Dendritic cell treated with granulocyte-macrophage colony-stimulating factor and Interleukin-4, amounts not matched to agents 40 ng/mL and 50 ng/mL, for 4 days (primary cell): ENCODE results near the gene RAB28.

Experiments used
- H3K27ac Mint-ChIP-seq: one replicate; pipeline ENCODE4 v1.8.0; 2022; ENCODE audit warnings: mild to moderate bottlenecking, mixed read lengths
- H3K27me3 Mint-ChIP-seq: one replicate; pipeline ENCODE4 v1.8.0; 2022; ENCODE audit warnings: mild to moderate bottlenecking, mixed read lengths
- H3K36me3 Mint-ChIP-seq: one replicate; pipeline ENCODE4 v1.8.0; 2022; ENCODE audit warnings: low read depth, mixed read lengths
- H3K4me1 Mint-ChIP-seq: one replicate; pipeline ENCODE4 v1.8.0; 2022; ENCODE audit warnings: low read depth, mixed read lengths
- H3K4me3 Mint-ChIP-seq: one replicate; pipeline ENCODE4 v1.8.0; 2022; ENCODE audit warnings: mild to moderate bottlenecking, moderate library complexity, mixed read lengths
- H3K9me3 Mint-ChIP-seq: one replicate; pipeline ENCODE4 v1.8.0; 2022; ENCODE audit warnings: mixed read lengths
- intact Hi-C: fragments of 100-400 bp; cut with micrococcal nuclease; formaldehyde crosslinking; loops from one replicate; pipeline ENCODE4 v1.15.0; 2022

The RAB28 gene

DNA sequence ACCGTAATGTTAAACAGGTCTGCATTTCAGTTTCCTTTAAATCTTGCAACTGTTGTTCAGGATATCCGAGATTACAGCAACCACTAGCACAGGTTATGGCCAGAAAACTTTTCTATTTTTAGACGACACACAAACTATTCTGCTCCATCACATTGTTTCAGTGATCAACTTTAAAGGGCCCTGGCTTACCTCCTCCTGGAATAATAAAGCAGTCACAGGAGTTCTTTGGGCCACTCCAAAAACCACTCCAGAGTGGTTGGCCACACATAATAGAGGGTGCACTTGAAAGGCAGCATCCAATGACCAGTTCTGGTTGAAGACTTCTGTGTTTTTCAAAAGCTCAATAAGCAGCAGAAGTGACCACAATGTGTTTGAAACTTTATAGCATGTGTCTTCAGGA lies 118.9 kb downstream of the RAB28 start:
- Mint-ChIP-seq H3K4me3 (no peak overlapping the region), H3K27me3 (no peaks in the 10 kb centered on the region), H3K36me3 (peaks cover 31% of the 10 kb centered on the region), H3K27ac (no peak overlapping the region), H3K4me1 (no peaks in the 10 kb centered on the region), H3K9me3 (no peaks in the 10 kb centered on the region)
- intact Hi-C loops, result no loop called here

DNA sequence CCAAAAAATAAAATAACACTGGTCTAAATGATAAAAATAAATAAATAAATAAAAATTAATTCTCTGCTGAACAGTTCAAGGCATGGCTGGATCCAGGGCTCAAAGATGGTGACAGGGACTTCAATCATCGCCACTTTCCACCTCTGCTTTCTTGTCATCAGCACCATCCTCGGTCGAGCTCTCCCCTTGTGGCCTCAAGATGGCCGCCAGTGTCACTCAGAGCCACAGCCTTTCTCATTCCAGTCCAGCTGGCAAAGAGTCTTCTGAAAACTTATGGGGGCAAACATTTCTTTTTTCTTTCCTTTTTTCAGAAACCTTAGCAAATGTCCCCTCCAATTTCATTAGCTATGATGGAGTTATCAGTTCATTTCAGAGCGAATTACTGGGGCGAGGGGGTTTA lies 119.5 kb downstream of the RAB28 start:
- Mint-ChIP-seq H3K36me3 (peaks cover 31% of the 10 kb centered on the region), H3K4me1 (no peaks in the 10 kb centered on the region), H3K27me3 (no peaks in the 10 kb centered on the region), H3K27ac (no peak overlapping the region), H3K4me3 (no peak overlapping the region), H3K9me3 (no peaks in the 10 kb centered on the region)
- intact Hi-C loops, result no loop called here

DNA sequence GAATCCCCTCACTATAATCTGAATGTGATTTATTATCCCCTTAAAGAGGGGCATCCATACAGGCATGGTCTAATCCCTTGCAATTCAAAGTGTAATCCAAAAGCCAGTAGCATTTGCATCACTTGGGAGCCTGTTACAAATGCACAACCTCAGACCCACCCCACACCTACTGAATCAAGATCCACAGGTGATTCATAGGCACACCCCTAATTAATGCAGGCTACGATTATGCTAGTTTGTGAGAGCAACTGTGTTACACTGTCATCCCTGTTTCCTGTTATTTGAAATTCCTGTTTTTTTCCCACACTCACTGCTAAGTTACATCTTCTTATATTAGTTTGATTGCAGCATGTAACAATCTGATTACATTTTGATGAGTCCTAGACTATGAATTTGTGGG lies 120.0 kb downstream of the RAB28 start:
- H3K9me3 Mint-ChIP-seq, result peaks cover 3% of the 10 kb centered on the region
- no peak overlapping the region for H3K4me3 Mint-ChIP-seq
- no peaks in the 10 kb centered on the region for H3K4me1 Mint-ChIP-seq
- intact Hi-C loops, result no loop called here
- no peak overlapping the region for H3K27ac Mint-ChIP-seq
- H3K36me3 Mint-ChIP-seq, result peaks cover 31% of the 10 kb centered on the region
- H3K27me3 Mint-ChIP-seq, result no peaks in the 10 kb centered on the region

DNA sequence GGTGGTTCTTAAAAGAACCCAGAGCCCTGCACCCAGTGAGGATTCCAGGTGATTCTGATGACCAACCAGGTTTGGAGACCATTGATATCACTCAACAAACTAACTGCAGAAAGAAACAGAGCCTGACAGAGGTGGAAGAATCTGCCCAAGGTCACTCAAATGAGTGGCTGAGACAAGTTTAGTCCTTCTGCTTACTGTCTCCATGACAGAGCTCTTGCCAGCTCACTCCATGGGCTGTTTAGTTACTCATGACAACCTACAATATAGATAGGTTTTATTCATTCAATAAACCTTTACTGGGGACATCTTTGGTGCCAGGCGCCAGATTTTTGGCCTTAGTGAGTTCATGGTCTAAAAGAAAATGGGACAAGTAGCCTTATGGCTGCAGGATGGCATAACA lies 124.3 kb downstream of the RAB28 start:
- Mint-ChIP-seq H3K27ac (no peak overlapping the region), H3K36me3 (peaks cover 10% of the 10 kb centered on the region), H3K27me3 (no peaks in the 10 kb centered on the region), H3K9me3 (peaks cover 9% of the 10 kb centered on the region), H3K4me1 (no peaks in the 10 kb centered on the region), H3K4me3 (no peak overlapping the region)
- intact Hi-C loops, result no loop called here

DNA sequence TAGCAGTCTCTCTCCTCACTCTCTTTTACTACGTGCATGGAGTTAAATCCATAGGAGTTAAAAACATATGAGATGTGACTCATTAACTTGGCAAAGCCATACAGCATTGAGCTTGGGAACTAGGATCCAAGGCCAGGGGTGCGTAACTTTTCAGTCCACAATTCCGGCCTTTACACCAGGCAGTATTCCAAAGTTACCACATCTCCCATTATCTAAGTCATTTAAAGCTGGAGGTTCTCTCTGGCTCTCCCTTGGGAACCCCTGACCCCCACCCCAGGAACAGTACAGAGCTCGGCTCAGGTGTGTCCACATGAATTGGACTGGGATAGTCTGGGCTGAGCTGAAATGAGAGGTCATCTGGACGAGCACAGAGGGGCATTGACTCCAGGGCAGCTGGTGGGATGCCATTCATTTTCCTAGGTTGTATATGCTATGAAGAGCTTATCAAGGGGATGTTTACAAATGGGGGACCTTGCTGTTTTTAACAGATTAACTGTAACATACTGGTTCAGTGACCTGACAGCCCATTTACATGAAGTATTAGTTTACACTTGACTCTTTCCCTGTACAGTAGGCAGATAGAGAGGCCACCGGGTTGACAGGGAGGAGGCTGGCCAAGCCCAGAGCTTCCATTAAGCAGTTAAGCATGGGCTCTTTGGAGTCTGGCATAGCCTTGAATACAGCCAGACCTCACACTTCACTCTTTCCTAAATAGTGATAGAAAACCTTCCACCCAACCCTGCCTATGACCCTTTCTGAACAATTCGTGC lies 128.8 kb downstream of the RAB28 start:
- H3K27me3 Mint-ChIP-seq, result no peaks in the 10 kb centered on the region
- H3K4me1 Mint-ChIP-seq, result no peaks in the 10 kb centered on the region
- H3K9me3 Mint-ChIP-seq, result peaks cover 15% of the 10 kb centered on the region
- no peaks in the 10 kb centered on the region for H3K36me3 Mint-ChIP-seq
- no peak overlapping the region for H3K27ac Mint-ChIP-seq
- H3K4me3 Mint-ChIP-seq, result no peak overlapping the region
- intact Hi-C loops, result no loop called here

DNA sequence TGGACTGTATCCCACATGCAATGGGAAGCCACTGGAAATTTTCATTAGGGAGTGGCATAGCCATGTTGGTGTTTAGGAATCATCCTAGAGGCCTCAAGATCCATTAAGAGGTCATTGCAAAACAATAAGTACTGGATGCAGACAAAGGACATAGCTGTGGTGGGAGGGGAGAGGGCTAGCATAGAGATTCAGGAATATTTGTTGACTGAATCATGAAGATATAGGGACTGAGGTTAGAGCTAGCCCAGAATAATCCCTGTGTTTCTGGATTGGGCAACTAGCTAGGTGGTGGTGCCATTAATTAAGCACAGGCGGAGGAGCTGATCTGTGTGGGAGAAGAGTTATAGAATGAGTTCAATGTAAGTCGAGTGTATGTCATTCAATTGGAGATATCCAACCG lies 135.0 kb downstream of the RAB28 start:
- no peaks in the 10 kb centered on the region for H3K4me1 Mint-ChIP-seq
- H3K27me3 Mint-ChIP-seq, result no peaks in the 10 kb centered on the region
- peaks cover 28% of the 10 kb centered on the region for H3K9me3 Mint-ChIP-seq
- H3K36me3 Mint-ChIP-seq, result no peaks in the 10 kb centered on the region
- H3K4me3 Mint-ChIP-seq, result no peak overlapping the region
- no peak overlapping the region for H3K27ac Mint-ChIP-seq
- intact Hi-C loops, result no loop called here

DNA sequence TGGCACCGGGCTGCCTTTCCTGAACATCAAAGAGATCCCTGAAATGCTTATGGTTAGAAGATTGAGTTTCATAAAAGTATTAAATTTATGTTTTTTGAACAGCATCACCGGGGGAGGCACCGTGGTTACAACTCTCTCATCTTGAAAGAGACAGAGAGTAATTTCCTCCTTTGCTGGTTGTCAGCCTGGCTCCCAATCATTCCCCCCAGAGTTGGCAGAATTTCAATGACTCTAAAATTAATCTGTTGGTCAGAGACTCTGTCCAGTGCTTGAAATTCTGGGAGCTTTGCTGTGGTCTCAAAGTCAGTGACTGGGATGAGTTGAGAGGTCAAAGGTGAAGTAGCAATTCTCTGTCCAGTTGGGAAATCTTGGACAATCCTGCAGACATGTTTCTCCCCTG lies 135.9 kb downstream of the RAB28 start:
- no peaks in the 10 kb centered on the region for H3K4me1 Mint-ChIP-seq
- no peak overlapping the region for H3K4me3 Mint-ChIP-seq
- intact Hi-C loops, result no loop called here
- no peaks in the 10 kb centered on the region for H3K36me3 Mint-ChIP-seq
- peaks cover 28% of the 10 kb centered on the region for H3K9me3 Mint-ChIP-seq
- no peak overlapping the region for H3K27ac Mint-ChIP-seq
- no peaks in the 10 kb centered on the region for H3K27me3 Mint-ChIP-seq

DNA sequence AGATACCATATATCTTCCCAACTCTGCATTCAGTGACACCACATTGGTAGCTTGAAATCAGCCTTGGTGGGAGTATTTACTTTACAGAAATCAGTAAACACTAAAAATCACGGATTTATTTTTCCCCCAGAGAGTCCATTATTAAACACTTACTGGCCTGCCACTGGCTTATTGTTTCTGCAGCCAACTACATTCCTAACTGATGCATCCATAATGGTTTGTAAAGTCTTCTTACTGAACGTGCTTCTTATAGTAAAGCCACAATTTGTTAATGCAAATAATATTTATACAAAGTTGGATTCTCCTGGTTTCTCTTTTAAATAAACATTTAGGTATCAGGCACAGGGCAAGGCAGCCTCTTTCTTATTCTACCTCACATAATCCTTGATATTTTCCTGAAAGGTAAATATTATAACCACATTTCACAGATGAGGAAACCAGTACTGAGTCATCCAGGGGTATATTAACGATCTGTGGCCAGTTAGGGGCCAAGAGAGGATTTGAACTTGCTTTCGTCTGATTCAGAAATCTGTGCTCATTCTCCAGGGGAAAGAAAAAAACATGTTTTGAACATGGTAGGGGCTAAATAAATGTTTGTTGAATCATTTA lies 136.5 kb downstream of the RAB28 start:
- Mint-ChIP-seq H3K4me3 (no peak overlapping the region), H3K9me3 (peaks cover 28% of the 10 kb centered on the region), H3K4me1 (no peaks in the 10 kb centered on the region), H3K27me3 (no peaks in the 10 kb centered on the region), H3K36me3 (no peaks in the 10 kb centered on the region), H3K27ac (no peak overlapping the region)
- intact Hi-C loops, result no loop called here

DNA sequence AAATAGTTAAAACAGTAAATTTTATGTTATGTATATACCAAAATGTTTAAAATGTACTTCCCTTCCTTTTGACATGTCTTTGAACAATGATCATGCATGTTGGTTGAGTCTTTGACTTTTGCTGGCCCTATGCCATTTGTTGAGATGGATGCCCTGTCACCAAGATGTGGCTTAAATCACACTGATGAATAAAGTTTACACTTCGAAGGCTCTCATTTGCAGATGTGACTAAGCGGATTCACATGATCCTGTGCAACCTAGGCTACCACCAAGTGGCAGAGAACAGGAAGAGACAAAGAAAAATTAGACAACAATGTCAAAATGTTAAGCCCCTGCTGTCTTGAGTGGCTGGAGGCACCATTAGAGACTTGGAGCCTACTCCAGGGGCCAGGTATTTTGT lies 139.9 kb downstream of the RAB28 start:
- H3K4me1 Mint-ChIP-seq, result no peaks in the 10 kb centered on the region
- no peak overlapping the region for H3K27ac Mint-ChIP-seq
- intact Hi-C loops, result no loop called here
- no peaks in the 10 kb centered on the region for H3K36me3 Mint-ChIP-seq
- H3K9me3 Mint-ChIP-seq, result peaks cover 17% of the 10 kb centered on the region
- no peak overlapping the region for H3K4me3 Mint-ChIP-seq
- no peaks in the 10 kb centered on the region for H3K27me3 Mint-ChIP-seq

DNA sequence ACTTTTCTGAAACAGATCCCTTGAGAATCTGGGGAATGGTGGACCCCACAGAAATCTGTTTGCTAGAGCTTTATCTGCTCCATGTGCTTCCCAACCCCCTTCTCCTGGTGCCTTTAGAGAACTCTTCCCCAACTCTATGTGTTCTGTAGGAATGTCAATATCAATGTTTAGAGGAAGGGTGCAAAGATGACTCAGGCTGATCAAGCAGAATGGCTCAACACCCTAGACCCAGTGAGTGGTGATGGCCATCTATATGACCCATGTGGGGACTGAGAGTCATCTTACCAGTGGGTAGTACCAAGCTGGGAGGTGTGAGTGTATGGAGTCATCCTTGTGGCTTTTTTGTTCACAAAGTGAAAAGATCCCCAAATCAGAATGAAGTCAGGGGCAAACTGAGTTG lies 143.5 kb downstream of the RAB28 start:
- Mint-ChIP-seq H3K9me3 (peaks cover 14% of the 10 kb centered on the region), H3K27me3 (no peaks in the 10 kb centered on the region), H3K4me3 (no peak overlapping the region), H3K36me3 (no peaks in the 10 kb centered on the region), H3K27ac (no peak overlapping the region), H3K4me1 (no peaks in the 10 kb centered on the region)
- intact Hi-C loops, result no loop called here

DNA sequence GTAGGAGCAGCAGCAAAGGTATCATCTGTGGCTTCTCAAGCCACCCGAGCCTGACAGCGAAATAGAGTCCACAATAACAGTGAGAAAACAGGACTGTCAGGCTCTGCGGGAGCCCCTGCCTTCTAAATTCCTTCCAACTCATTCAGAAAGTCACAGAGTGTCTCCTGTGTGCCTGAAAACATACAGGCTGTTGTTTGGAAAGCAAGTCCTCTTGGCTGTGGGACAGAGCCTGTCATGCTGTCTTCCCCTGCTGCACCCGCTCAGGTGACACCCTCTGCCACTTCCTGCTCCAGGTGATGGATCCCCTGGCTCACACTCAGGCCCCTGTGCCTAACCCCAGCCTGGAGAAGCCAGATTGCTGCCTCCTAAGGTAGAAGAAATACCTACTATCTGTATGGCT lies 152.3 kb downstream of the RAB28 start:
- intact Hi-C loops, result no loop called here
- Mint-ChIP-seq H3K27ac (no peak overlapping the region), H3K9me3 (peaks cover 27% of the 10 kb centered on the region), H3K36me3 (no peaks in the 10 kb centered on the region), H3K4me3 (no peak overlapping the region), H3K27me3 (no peaks in the 10 kb centered on the region), H3K4me1 (no peaks in the 10 kb centered on the region)

DNA sequence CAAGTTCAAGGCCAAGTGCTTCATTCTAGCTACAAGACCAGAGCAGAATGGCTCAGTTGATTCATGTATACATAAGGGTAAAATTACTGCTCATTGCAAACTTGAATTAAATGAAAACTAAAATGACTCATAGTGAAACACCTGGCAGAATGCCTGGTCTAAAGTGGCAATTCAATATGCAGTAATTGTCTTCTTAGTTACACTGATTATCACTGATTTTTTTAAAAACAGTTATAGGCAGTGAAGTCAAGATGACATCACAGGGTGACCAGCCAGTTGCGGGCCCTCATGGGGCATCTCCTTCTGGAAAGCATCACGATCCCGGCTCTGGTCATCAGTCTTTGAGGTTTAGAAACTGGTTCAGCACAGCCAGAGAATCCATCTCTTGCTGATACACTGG lies 154.2 kb downstream of the RAB28 start:
- Mint-ChIP-seq H3K4me3 (no peak overlapping the region), H3K4me1 (no peaks in the 10 kb centered on the region), H3K27ac (no peak overlapping the region), H3K9me3 (peaks cover 28% of the 10 kb centered on the region), H3K27me3 (no peaks in the 10 kb centered on the region), H3K36me3 (no peaks in the 10 kb centered on the region)
- intact Hi-C loops, result no loop called here

DNA sequence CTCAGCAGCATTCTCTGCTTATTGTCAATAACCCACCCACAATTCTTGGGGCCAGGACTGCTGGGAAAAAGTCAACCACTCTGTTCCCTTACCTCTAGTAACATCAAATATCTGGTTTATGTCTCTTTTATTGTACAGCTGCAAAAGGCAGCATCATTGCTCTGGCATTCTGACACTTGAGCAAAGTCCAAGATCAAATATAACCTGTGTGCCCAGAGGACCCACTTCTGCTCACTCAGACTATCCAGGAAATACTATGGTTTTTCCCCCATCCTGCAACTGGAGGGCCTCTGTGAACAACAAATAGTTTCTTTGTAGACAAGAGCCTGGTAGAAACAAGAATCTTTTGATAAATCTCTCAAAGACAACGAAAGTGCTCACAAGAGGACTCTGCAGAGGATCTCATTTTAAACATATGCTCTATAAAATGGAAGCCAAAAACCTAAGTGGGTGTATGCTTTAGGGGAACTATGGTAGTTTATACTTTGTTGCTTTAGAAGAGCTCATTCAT lies 154.7 kb downstream of the RAB28 start:
- no peaks in the 10 kb centered on the region for H3K4me1 Mint-ChIP-seq
- H3K27me3 Mint-ChIP-seq, result no peaks in the 10 kb centered on the region
- no peak overlapping the region for H3K4me3 Mint-ChIP-seq
- no peaks in the 10 kb centered on the region for H3K36me3 Mint-ChIP-seq
- no peak overlapping the region for H3K27ac Mint-ChIP-seq
- H3K9me3 Mint-ChIP-seq, result peaks cover 34% of the 10 kb centered on the region
- intact Hi-C loops, result no loop called here

DNA sequence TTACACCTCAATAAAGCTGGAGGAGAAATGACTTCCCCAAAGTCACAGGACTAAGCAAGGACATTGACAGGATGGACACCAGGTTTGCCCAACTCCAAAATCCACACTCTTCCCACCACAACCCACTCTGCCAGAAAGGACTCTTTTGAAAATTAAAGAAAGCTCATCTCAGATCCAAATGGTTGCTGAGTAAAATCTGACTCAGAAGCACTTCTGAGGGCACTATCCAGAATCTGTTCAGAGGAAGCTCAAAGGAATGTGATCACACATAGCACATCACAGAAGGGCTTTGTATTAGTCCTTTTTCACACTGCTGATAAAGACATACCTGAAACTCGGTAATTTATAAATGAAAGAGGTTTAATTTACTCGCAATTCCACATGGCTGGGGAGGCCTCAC lies 155.5 kb downstream of the RAB28 start:
- H3K27ac Mint-ChIP-seq, result no peak overlapping the region
- H3K4me1 Mint-ChIP-seq, result no peaks in the 10 kb centered on the region
- no peaks in the 10 kb centered on the region for H3K36me3 Mint-ChIP-seq
- H3K9me3 Mint-ChIP-seq, result peaks cover 42% of the 10 kb centered on the region
- no peak overlapping the region for H3K4me3 Mint-ChIP-seq
- H3K27me3 Mint-ChIP-seq, result no peaks in the 10 kb centered on the region
- intact Hi-C loops, result no loop called here

DNA sequence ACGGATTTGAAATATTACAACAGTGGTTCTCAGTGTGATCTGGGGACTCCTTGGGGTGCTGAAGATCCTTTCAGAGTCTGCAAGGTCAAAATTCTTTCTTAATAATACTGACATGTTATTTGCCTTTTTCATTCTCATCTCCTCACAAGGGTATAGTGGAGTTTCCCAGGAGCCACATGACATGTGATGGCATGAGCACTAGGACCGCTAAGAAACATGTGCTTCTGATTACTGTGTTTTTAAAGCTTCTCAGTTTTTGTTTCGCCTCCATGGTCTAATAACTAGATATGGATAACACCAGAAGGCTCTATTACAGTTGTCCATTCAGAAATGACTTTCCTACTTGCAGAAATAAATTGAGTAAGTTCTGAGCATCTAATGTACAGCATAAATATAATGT lies 156.1 kb downstream of the RAB28 start:
- H3K27me3 Mint-ChIP-seq, result no peaks in the 10 kb centered on the region
- H3K4me3 Mint-ChIP-seq, result no peak overlapping the region
- intact Hi-C loops, result no loop called here
- no peaks in the 10 kb centered on the region for H3K4me1 Mint-ChIP-seq
- H3K36me3 Mint-ChIP-seq, result no peaks in the 10 kb centered on the region
- H3K27ac Mint-ChIP-seq, result no peak overlapping the region
- H3K9me3 Mint-ChIP-seq, result peaks cover 39% of the 10 kb centered on the region
